Fibroblast of mammary gland (primary cell): ENCODE results near the gene CLEC16A.

Source experiments
- DNase-seq: peaks from one replicate; pipeline ENCODE4 v3.0.0-alpha.2; 2010; ENCODE audit warnings: low read depth
- H3K4me3 ChIP-seq: 2 replicates; pipeline ENCODE4 v1.5.1; 2011; ENCODE audit warnings: low read depth, mild to moderate bottlenecking, low read length, moderate library complexity; ENCODE audit not compliant: control insufficient read depth
- CTCF ChIP-seq: conservative IDR thresholded peaks from 2 replicates; pipeline ENCODE4 v1.5.1; 2011; ENCODE audit warnings: low read depth, low read length, inconsistent platforms; ENCODE audit not compliant: control insufficient read depth, insufficient read depth

CLEC16A gene

GRCh38 chr16:11229906-11230305, 285.5 kb downstream of the CLEC16A start:
- DNase-seq, result no peak
- no peak overlapping the region for H3K4me3 ChIP-seq
- no peak for TF ChIP-seq CTCF

GRCh38 chr16:11231367-11231970, 287.1 kb downstream of the CLEC16A start:
- no peak for DNase-seq
- no peak overlapping the region for H3K4me3 ChIP-seq
- no peak for TF ChIP-seq CTCF
